PFSK-1 (cell line): ENCODE data around the gene PWWP2A.

ENCODE experiments used
- POLR2AphosphoS5 ChIP-seq: IDR thresholded peaks from 2 replicates; pipeline ENCODE4 v1.6.1; 2012; ENCODE audit warnings: low read depth, mild to moderate bottlenecking, control low read depth, low read length, moderate library complexity
- TAF1 ChIP-seq: IDR thresholded peaks from 2 replicates; pipeline ENCODE4 v1.6.1; 2012; ENCODE audit warnings: low read length, control low read depth, borderline replicate concordance; ENCODE audit not compliant: insufficient read depth

GRCh38 chr5:160133071-160133917 is 14.0 kb upstream of the PWWP2A start:
- TF ChIP-seq TAF1 (no peak), POLR2AphosphoS5 (no peak)
